HepG2 (cell line): ENCODE results near the gene SDC4. TPM values are rescaled to one million over a fixed set of nuclear protein-coding genes. Genes with fewer than 3 reads are reported as not detected.

Experiments used
- NFAT5 ChIP-seq: sonication (generic); formaldehyde crosslinking; IDR thresholded peaks from 2 replicates; pipeline ENCODE4 v1.4.0; 2020; ENCODE audit warnings: missing genetic modification reagents
- PRDM15 ChIP-seq: sonication (generic); formaldehyde crosslinking; IDR thresholded peaks from 2 replicates; pipeline ENCODE4 v1.4.0; 2020; ENCODE audit warnings: missing genetic modification reagents
- ZHX2 ChIP-seq, 2 experiments: sonication (generic) in 1 of 2; formaldehyde crosslinking in 1 of 2; IDR thresholded peaks; 2 replicates each; pipeline versions ENCODE4 v1.6.1 to v1.9.0; 2014 to 2022; ENCODE audit warnings: antibody characterized with exemption in 1 of 2, borderline replicate concordance in 1 of 2, inconsistent platforms in 1 of 2, low read depth in 1 of 2, missing genetic modification reagents in 1 of 2
- ZKSCAN5 ChIP-seq: sonication (generic); formaldehyde crosslinking; IDR thresholded peaks from 2 replicates; pipeline ENCODE4 v1.5.1; 2020; ENCODE audit warnings: mild to moderate bottlenecking, missing genetic modification reagents
- ZNF687 ChIP-seq: sonication (generic); formaldehyde crosslinking; IDR thresholded peaks from 2 replicates; pipeline ENCODE4 v1.5.1; 2020; ENCODE audit warnings: mild to moderate bottlenecking, missing genetic modification reagents, moderate library complexity
- polyA plus RNA-seq, 8 experiments: library from polyadenylated mRNA; depleted of rRNA in 3 of 8; stranded (reverse) in 7 of 8; unstranded in 1 of 8; fragments of >200 nt; fragmentation: Illumina TruSeq in 4 of 8; extraction: Trizol in 4 of 8; gene quantifications; 2 replicates each; pipeline versions ENCODE4 v1.2.1 to v1.2.3, GENCODE V29; 2011 to 2016; ENCODE audit warnings: low read depth in 4 of 8, missing spikeins in 1 of 8, mixed read lengths in 1 of 8; ENCODE audit not compliant: insufficient read depth in 1 of 8
- total RNA-seq, 5 experiments: library from RNA; depleted of rRNA; stranded (reverse); fragments of >200 nt; fragmentation: Illumina TruSeq; extraction: Trizol; gene quantifications; 2 replicates each; pipeline ENCODE4 v1.2.3, GENCODE V29; 2016; ENCODE audit warnings: low read depth in 1 of 5

Gene SDC4
- total and polyA plus RNA-seq, 2 of the 13 experiments (the other 11 are each of a cell fraction or from before 2014, with no cell fraction given), result 49.0 to 65.1 TPM

- TF ChIP-seq ZKSCAN5 (CRISPR knock-in tag) (0 out of 2 replicates have a peak, but pooled peaks have one; percentile 7), ZHX2 (IDR thresholded peaks at IDR 0.05; ENCODE audit: low read depth) (no peak), ZHX2 (CRISPR knock-in tag; IDR thresholded peaks at IDR 0.05; ENCODE audit: borderline replicate concordance) (0 out of 2 replicates have a peak, but pooled peaks have one; percentile 6), NFAT5 (CRISPR knock-in tag) (no peak), PRDM15 (CRISPR knock-in tag) (no peak; the same call in 1 of the 2 replicates), ZNF687 (peak; percentile 58)
These were observed 15.6 kb upstream of the SDC4 start (continued) for GRCh38 chr20:45363611-45364492.
